ENCODE data around the gene TPSD1. TPM values are rescaled to one million over a fixed set of nuclear protein-coding genes. Genes with fewer than 3 reads are reported as not detected.
"Not testable (repeated sequence)": the region's sequence is repeated elsewhere in the genome, so short reads cannot be mapped to it uniquely, and the experiment has no call there.

The TPSD1 gene
- total and polyA plus RNA-seq, 2 experiments from 2014 or later = 0.17 TPM; not detected in 1

GRCh38 chr16:1271380-1271723 lies 15.5 kb downstream of the TPSD1 start (continued):
- TF ChIP-seq ZNF462 (CRISPR knock-in tag; IDR thresholded peaks at IDR 0.05) = no peak
- TF ChIP-seq NANOG (IDR thresholded peaks at IDR 0.05; ENCODE audit: borderline replicate concordance) = no peak
- TF ChIP-seq ETS1 (IDR thresholded peaks at IDR 0.05) = no peak

- H3K36me3 ChIP-seq (ENCODE audit: insufficient read depth); ATAC-seq; H2AFZ ChIP-seq: not testable (repeated sequence)
Observed at GRCh38 chr16:1271724-1272413, 16.0 kb downstream of the TPSD1 start.

More at GRCh38 chr16:1271724-1272413, 16.0 kb downstream of the TPSD1 start:
- not testable (repeated sequence) for H3K27ac ChIP-seq (ENCODE audit: low read depth); H3K27me3 ChIP-seq (ENCODE audit: insufficient read depth); H3K27ac Mint-ChIP-seq; H3K36me3 Mint-ChIP-seq (ENCODE audit: low read depth); H4K20me1 ChIP-seq (replicated peaks; ENCODE audit: insufficient read depth); H3K4me2 ChIP-seq; H3K79me2 ChIP-seq (replicated peaks; ENCODE audit: insufficient read depth); H3K4me1 ChIP-seq (ENCODE audit: insufficient read depth); DNase-seq (ENCODE audit: low spot score); H3K4me1 Mint-ChIP-seq; H3K4me3 ChIP-seq; H3K9me2 ChIP-seq (ENCODE audit: insufficient read depth); H3K9me3 Mint-ChIP-seq; H3K4me3 Mint-ChIP-seq; H3F3A ChIP-seq (replicated peaks; ENCODE audit: low read depth)
- peaks cover 10% of the 10 kb centered on the region for H3K27me3 Mint-ChIP-seq (ENCODE audit: insufficient read depth, low read depth, poor library complexity)
